ENCODE results near the gene OSTC.

GRCh38 chr4:108706289-108706688 lies 55.9 kb downstream of the OSTC start:
- TF ChIP-seq CTCF (IDR thresholded peaks at IDR 0.05; ENCODE audit: low read depth, low read length, poor library complexity, severe bottlenecking) (no peak), EZH2phosphoT487 (IDR thresholded peaks at IDR 0.05; ENCODE audit: borderline replicate concordance, low read length) (no peak)

Data from DOHH2 (cell line).